ENCODE measurements around the gene DNAJC5.

DNA sequence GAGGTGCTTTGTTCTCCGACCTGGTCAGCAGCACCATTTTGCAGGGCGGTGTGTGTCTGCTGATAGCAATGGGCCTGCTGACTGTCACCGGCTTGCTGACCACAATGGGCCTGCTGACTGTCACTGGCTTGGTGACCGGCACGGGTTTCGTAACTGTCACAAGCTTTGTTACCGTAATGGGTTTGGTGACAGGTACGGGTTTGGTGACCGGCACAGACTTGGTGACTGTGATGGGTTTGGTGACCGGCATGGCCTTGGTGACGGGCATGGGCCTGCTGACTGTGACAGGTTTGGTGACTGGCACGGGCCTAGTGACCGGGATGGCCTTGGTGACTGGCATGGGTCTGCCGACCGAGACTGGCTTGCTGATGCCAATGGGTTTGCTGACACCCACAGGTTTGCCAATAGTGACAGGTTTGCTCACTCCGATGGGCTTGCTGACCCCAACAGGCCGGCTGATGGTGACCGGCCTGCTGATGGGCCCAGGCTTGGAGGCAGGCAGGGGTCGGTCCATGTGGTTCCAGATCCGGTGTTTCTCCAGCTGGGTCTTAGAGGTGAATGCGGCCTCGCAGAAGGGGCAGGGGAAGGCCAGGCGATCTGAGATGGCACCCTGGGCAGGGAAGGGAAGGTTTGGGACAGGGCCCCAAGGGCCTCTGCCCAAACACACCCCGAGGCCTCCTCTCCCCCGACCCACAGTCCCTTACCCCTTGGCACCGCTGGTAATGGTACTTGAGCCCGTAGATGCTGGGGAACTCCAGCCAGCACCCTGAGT lies 71.4 kb downstream of the DNAJC5 start:
- TF ChIP-seq, protein P1, sequence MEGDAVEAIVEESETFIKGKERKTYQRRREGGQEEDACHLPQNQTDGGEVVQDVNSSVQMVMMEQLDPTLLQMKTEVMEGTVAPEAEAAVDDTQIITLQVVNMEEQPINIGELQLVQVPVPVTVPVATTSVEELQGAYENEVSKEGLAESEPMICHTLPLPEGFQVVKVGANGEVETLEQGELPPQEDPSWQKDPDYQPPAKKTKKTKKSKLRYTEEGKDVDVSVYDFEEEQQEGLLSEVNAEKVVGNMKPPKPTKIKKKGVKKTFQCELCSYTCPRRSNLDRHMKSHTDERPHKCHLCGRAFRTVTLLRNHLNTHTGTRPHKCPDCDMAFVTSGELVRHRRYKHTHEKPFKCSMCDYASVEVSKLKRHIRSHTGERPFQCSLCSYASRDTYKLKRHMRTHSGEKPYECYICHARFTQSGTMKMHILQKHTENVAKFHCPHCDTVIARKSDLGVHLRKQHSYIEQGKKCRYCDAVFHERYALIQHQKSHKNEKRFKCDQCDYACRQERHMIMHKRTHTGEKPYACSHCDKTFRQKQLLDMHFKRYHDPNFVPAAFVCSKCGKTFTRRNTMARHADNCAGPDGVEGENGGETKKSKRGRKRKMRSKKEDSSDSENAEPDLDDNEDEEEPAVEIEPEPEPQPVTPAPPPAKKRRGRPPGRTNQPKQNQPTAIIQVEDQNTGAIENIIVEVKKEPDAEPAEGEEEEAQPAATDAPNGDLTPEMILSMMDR (IDR thresholded peaks at IDR 0.05; ENCODE audit: low read depth, low read length, poor library complexity, severe bottlenecking): no peak
- TF ChIP-seq EZH2phosphoT487 (IDR thresholded peaks at IDR 0.05; ENCODE audit: borderline replicate concordance, low read length): no peak

All from DOHH2 (cell line).